SK-N-SH (cell line): Measurements from ENCODE around the gene TOLLIP.

Experiments
- CHD2 ChIP-seq: fragments of 150-350 bp; IDR thresholded peaks from 2 replicates; pipeline ENCODE4 v1.6.1; 2018; ENCODE audit warnings: low read length; ENCODE audit not compliant: partially characterized antibody
- CTCF ChIP-seq: fragments of 200-600 bp; sonication (generic); IDR thresholded peaks from 2 replicates; pipeline ENCODE4 v1.6.1; 2017; ENCODE audit warnings: antibody characterized with exemption, mild to moderate bottlenecking, moderate library complexity
- ELF1 ChIP-seq: IDR thresholded peaks from 2 replicates; pipeline ENCODE4 v1.4.0; 2012
- EP300 ChIP-seq, 2 experiments: IDR thresholded peaks; 2 replicates each; pipeline versions ENCODE4 v1.4.0 to v1.6.1; 2012; ENCODE audit warnings: borderline replicate concordance in 1 of 2, low read depth in 1 of 2, low read length in 1 of 2
- JUND ChIP-seq: IDR thresholded peaks from 2 replicates; pipeline ENCODE4 v1.4.0; 2012
- MAX ChIP-seq: IDR thresholded peaks from 2 replicates; pipeline ENCODE4 v1.4.0; 2012; ENCODE audit warnings: low read depth
- PBX3 ChIP-seq: IDR thresholded peaks from 2 replicates; pipeline ENCODE4; 2012
- POLR2AphosphoS5 ChIP-seq: IDR thresholded peaks from 2 replicates; pipeline ENCODE4 v1.6.1; 2012; ENCODE audit warnings: low read depth, low read length
- RFX5 ChIP-seq: IDR thresholded peaks from 2 replicates; pipeline ENCODE4 v1.6.1; 2012; ENCODE audit warnings: mild to moderate bottlenecking, improper control_type of control experiment, low read length
- SMC3 ChIP-seq: IDR thresholded peaks from 2 replicates; pipeline ENCODE4 v1.6.1; 2012; ENCODE audit warnings: low read depth, low read length, improper control_type of control experiment
- YY1 ChIP-seq: IDR thresholded peaks from 2 replicates; pipeline ENCODE4 v1.4.0; 2012; ENCODE audit warnings: low read depth, mild to moderate bottlenecking

GRCh38 chr11:1353383-1354124 is 44.1 kb upstream of the TOLLIP start:
- no peak for TF ChIP-seq CTCF
- TF ChIP-seq MAX: no peak
- TF ChIP-seq YY1: no peak
- no peak for TF ChIP-seq SMC3
- no peak for TF ChIP-seq CHD2
- TF ChIP-seq JUND: no peak
- no peak for TF ChIP-seq RFX5
- no peak for TF ChIP-seq EP300 (IDR thresholded peaks at IDR 0.05; ENCODE audit: borderline replicate concordance in 1 of 2, low read depth in 1 of 2, low read length in 1 of 2)
- no peak for TF ChIP-seq POLR2AphosphoS5
- TF ChIP-seq ELF1: no peak
- no peak for TF ChIP-seq PBX3
